Mucosa of rectum (tissue), 2 donors: ENCODE results near the gene APOBEC3H.
"Not testable (repeated sequence)": the region's sequence is repeated elsewhere in the genome, so short reads cannot be mapped to it uniquely, and the experiment has no call there.

Experiments
- H3K27ac ChIP-seq, 2 donors: one replicate each; pipeline ENCODE4 v1.7.0; 2013; ENCODE audit warnings: inconsistent platforms in 2 of 2, low read depth in 2 of 2, low read length in 2 of 2
- H3K27me3 ChIP-seq, 2 donors: one replicate each; pipeline ENCODE4 v1.7.0; 2013; ENCODE audit warnings: low read length in 2 of 2; ENCODE audit not compliant: control insufficient read depth in 2 of 2, insufficient read depth in 2 of 2
- H3K36me3 ChIP-seq, 2 donors: one replicate each; pipeline ENCODE4 v1.7.0; 2013; ENCODE audit warnings: low read length in 2 of 2; ENCODE audit not compliant: control insufficient read depth in 2 of 2, insufficient read depth in 2 of 2
- H3K4me1 ChIP-seq, 2 donors: one replicate each; pipeline ENCODE4 v1.7.0; 2013; ENCODE audit warnings: low read length in 2 of 2, mild to moderate bottlenecking in 1 of 2; ENCODE audit not compliant: control insufficient read depth in 2 of 2, insufficient read depth in 2 of 2
- H3K4me3 ChIP-seq, 2 donors: one replicate each; pipeline ENCODE4 v1.7.0; 2013; ENCODE audit warnings: low read length in 2 of 2
- H3K9ac ChIP-seq, 2 donors: one replicate each; pipeline ENCODE4 v1.7.0; 2013; ENCODE audit warnings: low read length in 2 of 2, low read depth in 1 of 2, mild to moderate bottlenecking in 1 of 2
- H3K9me3 ChIP-seq, 2 donors: one replicate each; pipeline ENCODE4 v1.7.0; 2013; ENCODE audit warnings: low read length in 2 of 2; ENCODE audit not compliant: control insufficient read depth in 2 of 2
- donor health status: healthy.
- donor health status: Normal muscosa, but diverticular disease.

APOBEC3H gene

GRCh38 chr22:39070186-39070585 lies 26.9 kb upstream of the APOBEC3H start:
- H3K4me3 ChIP-seq, result no peak overlapping the region
- H3K27ac ChIP-seq, result no peak overlapping the region
- no peaks in the 10 kb centered on the region for H3K4me1 ChIP-seq
- H3K9ac ChIP-seq, result no peak overlapping the region
- H3K9me3 ChIP-seq, result no peaks in the 10 kb centered on the region
- no peaks in the 10 kb centered on the region for H3K36me3 ChIP-seq
- H3K27me3 ChIP-seq, result no peaks in the 10 kb centered on the region

GRCh38 chr22:39072581-39072981 lies 24.5 kb upstream of the APOBEC3H start:
- not testable (repeated sequence) for H3K9me3 ChIP-seq, H3K4me3 ChIP-seq, H3K9ac ChIP-seq, H3K4me1 ChIP-seq, H3K27me3 ChIP-seq, H3K36me3 ChIP-seq
- peak overlapping the region in 1 of 2 donors; percentile 71 for H3K27ac ChIP-seq

- Histone ChIP-seq H3K9me3 (no peaks in the 10 kb centered on the region), H3K27me3 (no peaks in the 10 kb centered on the region), H3K4me3 (no peak overlapping the region), H3K4me1 (peaks cover 0 to 4% of the 10 kb centered on the region in 2 donors), H3K9ac (no peak overlapping the region), H3K27ac (no peak overlapping the region), H3K36me3 (no peaks in the 10 kb centered on the region)
Measured at GRCh38 chr22:39073981-39074380, 23.1 kb upstream of the APOBEC3H start.

GRCh38 chr22:39076155-39077025 lies 20.7 kb upstream of the APOBEC3H start:
- H3K27me3 ChIP-seq, H3K9ac ChIP-seq, H3K4me1 ChIP-seq, H3K36me3 ChIP-seq, H3K9me3 ChIP-seq: not testable (repeated sequence)
- peak overlapping the region in 1 of 2 donors; percentile 9 for H3K27ac ChIP-seq
- peak overlapping the region in 1 of 2 donors; percentile 39 for H3K4me3 ChIP-seq

- H3K36me3 ChIP-seq, H3K9me3 ChIP-seq, H3K4me1 ChIP-seq, H3K27me3 ChIP-seq: not testable (repeated sequence)
- Histone ChIP-seq H3K27ac (peak within 1 kb of the TSS; percentile 63 to 83), H3K4me3 (peak within 1 kb of the TSS; percentile 48 to 65), H3K9ac (peak within 1 kb of the TSS; percentile 56 to 59)
Measured at GRCh38 chr22:39077026-39077840, 19.8 kb upstream of the APOBEC3H start, which contains the start of gene APOBEC3G. Gene APOBEC3G (plus strand): TSS chr22:39077275. CDS start chr22:39077362, 87 bp downstream.

GRCh38 chr22:39077912-39078311 lies 19.1 kb upstream of the APOBEC3H start:
- not testable (repeated sequence) for H3K27me3 ChIP-seq, H3K4me1 ChIP-seq, H3K9me3 ChIP-seq, H3K36me3 ChIP-seq
- H3K9ac ChIP-seq, result peak overlapping the region in 1 of 2 donors; percentile 56
- peak overlapping the region in 1 of 2 donors; percentile 48 for H3K4me3 ChIP-seq
- peak overlapping the region in 1 of 2 donors; percentile 83 for H3K27ac ChIP-seq

GRCh38 chr22:39078329-39078728 lies 18.7 kb upstream of the APOBEC3H start:
- Histone ChIP-seq H3K27me3 (no peaks in the 10 kb centered on the region), H3K4me3 (peak overlapping the region in 1 of 2 donors; percentile 48), H3K27ac (no peak overlapping the region), H3K36me3 (peaks cover 0 to 5% of the 10 kb centered on the region in 2 donors), H3K9ac (no peak overlapping the region), H3K9me3 (no peaks in the 10 kb centered on the region), H3K4me1 (peaks cover 4% of the 10 kb centered on the region in 2 donors)

- not testable (repeated sequence) for H3K4me3 ChIP-seq, H3K9ac ChIP-seq, H3K9me3 ChIP-seq, H3K27ac ChIP-seq, H3K27me3 ChIP-seq, H3K4me1 ChIP-seq, H3K36me3 ChIP-seq
Measured at GRCh38 chr22:39079054-39079637, 17.9 kb upstream of the APOBEC3H start.

- Histone ChIP-seq H3K4me3 (no peak overlapping the region), H3K4me1 (peaks cover 4% of the 10 kb centered on the region in 2 donors), H3K27me3 (no peaks in the 10 kb centered on the region), H3K36me3 (peaks cover 0 to 5% of the 10 kb centered on the region in 2 donors), H3K9ac (no peak overlapping the region), H3K27ac (no peak overlapping the region), H3K9me3 (no peaks in the 10 kb centered on the region)
Measured at GRCh38 chr22:39080052-39080762, 16.8 kb upstream of the APOBEC3H start.
